Transverse colon (tissue), 4 donors: ENCODE data around the gene VWA3A. TPM values are rescaled to one million over a fixed set of nuclear protein-coding genes. Genes with fewer than 3 reads are reported as not detected.
"Not testable (repeated sequence)": the region's sequence is repeated elsewhere in the genome, so short reads cannot be mapped to it uniquely, and the experiment has no call there.

Experiments
- DNase-seq: peaks from one replicate; pipeline ENCODE4 v3.0.0-alpha.2; 2019
- H3K27ac ChIP-seq, 4 donors: fragments of 200-600 bp; sonication (generic); 2 replicates each; pipeline ENCODE4 v1.5.1; 2016 to 2018; ENCODE audit warnings: inconsistent platforms in 4 of 4
- H3K27me3 ChIP-seq: fragments of 200-600 bp; sonication (generic); 2 replicates; pipeline ENCODE4 v1.5.1; 2017; ENCODE audit warnings: inconsistent platforms
- H3K36me3 ChIP-seq, 4 donors: fragments of 200-600 bp; sonication (generic); 2 replicates each; pipeline ENCODE4 v1.5.1; 2017 to 2019; ENCODE audit warnings: inconsistent platforms in 4 of 4
- H3K4me1 ChIP-seq, 4 donors: fragments of 200-600 bp; sonication (generic); 2 replicates each; pipeline ENCODE4 v1.5.1; 2017 to 2020; ENCODE audit warnings: inconsistent platforms in 4 of 4
- H3K4me3 ChIP-seq, 4 donors: fragments of 200-600 bp; sonication (generic); 1 replicate in 1 of 4; 2 replicates in 3 of 4; pipeline versions ENCODE4 v1.5.1 to v1.6.1; 2017 to 2019; ENCODE audit warnings: inconsistent platforms in 4 of 4
- H3K9me3 ChIP-seq, 2 donors: fragments of 200-600 bp; sonication (generic); 2 replicates each; pipeline ENCODE4 v1.5.1; 2017 to 2019; ENCODE audit warnings: inconsistent platforms in 2 of 2
- EP300 ChIP-seq: sonication (generic); formaldehyde crosslinking; IDR thresholded peaks from one replicate; pipeline ENCODE4 v1.6.1; 2017; ENCODE audit warnings: antibody characterized with exemption, low read depth
- POLR2A ChIP-seq: fragments of 450-650 bp; IDR thresholded peaks from one replicate; pipeline ENCODE4 v1.6.1; 2016; ENCODE audit warnings: antibody characterized with exemption, mild to moderate bottlenecking, moderate library complexity
- POLR2AphosphoS5 ChIP-seq, 3 donors: sonication (generic); formaldehyde crosslinking; IDR thresholded peaks; one replicate each; pipeline ENCODE4 v1.6.1; 2016; ENCODE audit warnings: antibody characterized with exemption in 3 of 3
- WGBS, 2 donors: methylation state at CpG; one replicate each; pipeline ENCODE4 v1.1.5; 2018; ENCODE audit warnings: low coverage in 1 of 2; 5-methylcytosine and 5-hydroxymethylcytosine counted together
- in situ Hi-C, 4 donors: fragments of 200-750 bp; cut with MboI; loops; one replicate each; pipeline versions ENCODE4 v1.15.0 to v1.15.1; 2017; ENCODE audit warnings: low sequenced_read_pairs in 3 of 4, low pct_ligation_motif_present in 1 of 4, low pct_unique_long_range_greater_than_20kb in 1 of 4
- intact Hi-C: fragments of 100-400 bp; cut with DNase I; formaldehyde crosslinking; loops from one replicate; pipeline ENCODE4 v1.15.1; 2023; ENCODE audit warnings: low total_unique reads
- total RNA-seq, 4 donors: library from RNA; depleted of rRNA; stranded (reverse); fragments of >200 nt; gene quantifications; one replicate each; pipeline ENCODE4 v1.1.0, GENCODE V29; 2016
- TF ChIP-seq, protein P1 (sequence below), 5 experiments: fragments of 200-600 bp in 3 of 5; fragments of 450-650 bp in 2 of 5; sonication (generic) in 3 of 5; IDR thresholded peaks; 1 replicate in 2 of 5; 2 replicates in 3 of 5; pipeline ENCODE4 v1.5.1; 2016 to 2017; ENCODE audit warnings: antibody characterized with exemption in 5 of 5, inconsistent platforms in 3 of 5, mild to moderate bottlenecking in 2 of 5, moderate library complexity in 1 of 5

The VWA3A gene
- total RNA-seq, 4 donors from 2014 or later: 0.14 TPM; not detected in 3

DNA sequence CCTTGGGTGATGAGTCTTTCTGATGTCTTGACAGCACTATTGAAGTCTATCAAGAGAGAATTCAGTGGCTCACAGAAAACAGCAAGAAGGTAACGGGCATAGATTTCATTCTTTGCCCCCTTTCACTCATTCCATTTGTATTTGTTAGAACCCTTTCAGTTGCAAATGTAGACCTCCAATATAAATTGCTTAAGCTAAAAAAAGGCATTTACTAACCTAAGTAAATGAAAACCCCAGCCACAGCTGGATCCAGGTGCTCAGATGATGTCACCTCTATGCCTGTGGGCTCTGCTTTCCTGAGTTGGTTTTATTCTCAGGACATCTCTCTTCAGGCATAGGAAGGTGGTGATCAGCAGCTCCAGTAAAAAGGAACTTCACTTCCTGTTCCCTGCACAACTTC, 11.1 kb downstream of the VWA3A start:
- in situ Hi-C loops (no loop called here), intact Hi-C loops (no loop called here)
- TF ChIP-seq EP300 (no peak), POLR2AphosphoS5 (IDR thresholded peaks at IDR 0.05) (no peak), POLR2A (no peak)
- TF ChIP-seq, protein P1, sequence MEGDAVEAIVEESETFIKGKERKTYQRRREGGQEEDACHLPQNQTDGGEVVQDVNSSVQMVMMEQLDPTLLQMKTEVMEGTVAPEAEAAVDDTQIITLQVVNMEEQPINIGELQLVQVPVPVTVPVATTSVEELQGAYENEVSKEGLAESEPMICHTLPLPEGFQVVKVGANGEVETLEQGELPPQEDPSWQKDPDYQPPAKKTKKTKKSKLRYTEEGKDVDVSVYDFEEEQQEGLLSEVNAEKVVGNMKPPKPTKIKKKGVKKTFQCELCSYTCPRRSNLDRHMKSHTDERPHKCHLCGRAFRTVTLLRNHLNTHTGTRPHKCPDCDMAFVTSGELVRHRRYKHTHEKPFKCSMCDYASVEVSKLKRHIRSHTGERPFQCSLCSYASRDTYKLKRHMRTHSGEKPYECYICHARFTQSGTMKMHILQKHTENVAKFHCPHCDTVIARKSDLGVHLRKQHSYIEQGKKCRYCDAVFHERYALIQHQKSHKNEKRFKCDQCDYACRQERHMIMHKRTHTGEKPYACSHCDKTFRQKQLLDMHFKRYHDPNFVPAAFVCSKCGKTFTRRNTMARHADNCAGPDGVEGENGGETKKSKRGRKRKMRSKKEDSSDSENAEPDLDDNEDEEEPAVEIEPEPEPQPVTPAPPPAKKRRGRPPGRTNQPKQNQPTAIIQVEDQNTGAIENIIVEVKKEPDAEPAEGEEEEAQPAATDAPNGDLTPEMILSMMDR (IDR thresholded peaks at IDR 0.05): no peak

DNA sequence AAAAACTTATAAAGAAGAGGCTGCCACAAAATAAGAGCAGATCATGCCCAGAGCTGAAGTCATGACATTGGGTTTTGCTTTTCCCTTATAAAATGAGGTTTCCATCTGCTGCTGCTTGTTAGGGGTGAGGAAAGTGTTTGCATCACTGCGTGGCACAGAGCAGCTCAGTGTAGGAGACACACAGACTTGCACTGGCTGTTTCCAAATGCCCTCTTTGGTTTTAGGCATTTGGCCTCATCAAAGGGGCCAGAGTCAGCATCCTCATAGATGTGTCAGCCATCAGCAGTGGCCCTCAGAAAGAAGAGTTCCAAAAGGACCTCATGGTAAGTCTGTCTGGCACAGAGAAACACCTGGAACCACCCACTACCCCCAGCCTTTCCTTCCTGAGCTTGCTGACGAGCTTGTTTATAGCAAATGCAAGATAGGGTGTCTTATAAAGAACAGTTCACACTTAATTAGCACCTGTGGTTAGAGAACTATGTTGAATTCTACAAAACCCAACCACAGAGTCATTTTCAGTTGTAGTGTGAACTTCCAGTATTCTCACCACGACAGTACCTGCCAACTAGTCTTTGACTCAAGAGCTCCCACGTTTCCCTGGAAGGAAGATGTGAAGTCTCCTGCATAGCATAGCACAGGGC, 17.0 kb downstream of the VWA3A start:
- H3K9me3 ChIP-seq: no peaks in the 10 kb centered on the region
- in situ Hi-C loops (no loop called here), intact Hi-C loops (no loop called here)
- H3K27ac ChIP-seq: no peak overlapping the region
- WGBS, 2 donors: 61% methylated on average over 4 of the region's 4 CpGs; no CpG with 5 or more reads in 1 of the 2 donors
- no peak for TF ChIP-seq POLR2A
- TF ChIP-seq, protein P1 (IDR thresholded peaks at IDR 0.05): no peak
- TF ChIP-seq EP300: no peak
- no peak for TF ChIP-seq POLR2AphosphoS5 (IDR thresholded peaks at IDR 0.05)
- no peaks in the 10 kb centered on the region for H3K36me3 ChIP-seq
- peaks cover 6% of the 10 kb centered on the region for H3K27me3 ChIP-seq
- H3K4me3 ChIP-seq: no peak overlapping the region
- no peaks in the 10 kb centered on the region for H3K4me1 ChIP-seq
- DNase-seq: no peak

More for the DNA sequence above, 11.1 kb downstream of the VWA3A start:
- Histone ChIP-seq H3K36me3 (no peaks in the 10 kb centered on the region), H3K9me3 (no peaks in the 10 kb centered on the region), H3K27ac (no peak overlapping the region), H3K27me3 (peaks cover 4% of the 10 kb centered on the region), H3K4me3 (no peak overlapping the region), H3K4me1 (no peaks in the 10 kb centered on the region)
- 83 to 95% methylated on average over 1 of the region's 1 CpG for WGBS, 2 donors
- no peak for DNase-seq

DNA sequence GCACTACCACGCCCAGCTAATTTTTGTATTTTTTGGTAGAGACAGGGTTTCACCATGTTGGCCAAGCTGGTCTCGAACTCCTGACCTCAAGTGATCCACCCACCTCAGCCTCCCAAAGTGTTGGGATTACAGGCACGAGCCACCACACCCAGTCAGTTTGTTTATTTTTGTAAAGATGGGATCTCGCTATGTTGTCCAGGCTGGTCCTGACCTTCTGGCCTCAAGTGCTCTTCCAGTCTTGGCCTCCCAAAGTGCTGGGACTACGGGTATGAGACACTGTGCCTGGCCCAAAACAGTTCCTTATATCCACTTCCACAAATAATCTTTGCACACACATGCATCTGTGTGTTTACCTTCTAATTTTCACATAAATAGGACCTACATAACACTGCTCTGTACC, 19.3 kb downstream of the VWA3A start:
- H3K27ac ChIP-seq, H3K36me3 ChIP-seq, H3K9me3 ChIP-seq, H3K4me3 ChIP-seq, DNase-seq, H3K4me1 ChIP-seq, in situ Hi-C loops, H3K27me3 ChIP-seq, intact Hi-C loops: not testable (repeated sequence)
- 70 to 75% methylated on average over 4 to 5 of the region's 5 CpGs for WGBS, 2 donors

DNA sequence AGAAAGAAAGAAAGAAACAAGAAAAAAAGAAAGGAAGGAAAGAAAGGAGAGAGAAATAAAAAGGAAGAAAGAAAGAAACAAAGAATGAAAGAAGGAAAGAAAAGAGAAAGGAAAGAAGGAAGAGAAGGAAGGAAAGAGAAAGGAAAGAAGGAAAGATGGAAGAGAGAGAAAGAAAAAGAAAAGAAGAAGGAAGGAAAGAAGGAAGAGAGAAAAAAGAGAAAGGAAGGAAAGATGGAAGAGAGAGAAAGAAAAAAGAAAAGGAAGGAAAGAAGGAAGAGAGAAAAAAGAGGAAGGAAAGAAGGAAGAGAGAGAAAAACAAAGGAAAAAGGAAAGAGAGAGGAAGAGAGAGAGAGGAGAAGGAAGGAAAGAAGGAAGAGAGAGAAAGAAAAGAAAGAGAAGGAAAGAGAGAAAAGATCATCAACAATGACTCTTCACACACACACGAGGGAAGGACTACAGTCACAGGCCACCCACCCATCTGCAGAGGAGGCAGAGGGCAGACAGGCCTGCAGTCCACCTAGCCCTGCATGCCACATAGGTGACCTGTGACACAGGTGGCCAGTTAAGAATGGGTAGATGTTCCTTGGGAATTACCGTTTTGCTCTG, 23.9 kb downstream of the VWA3A start:
- Histone ChIP-seq H3K4me1 (no peaks in the 10 kb centered on the region), H3K27me3 (no peaks in the 10 kb centered on the region), H3K27ac (no peak overlapping the region), H3K4me3 (no peak overlapping the region), H3K9me3 (no peaks in the 10 kb centered on the region), H3K36me3 (no peaks in the 10 kb centered on the region)
- WGBS, 2 donors: 80 to 83% methylated on average over 1 to 2 of the region's 2 CpGs
- TF ChIP-seq POLR2A (no peak), POLR2AphosphoS5 (IDR thresholded peaks at IDR 0.05) (no peak), EP300 (no peak)
- TF ChIP-seq, protein P1 (IDR thresholded peaks at IDR 0.05): no peak
- in situ Hi-C loops: no loop called here
- DNase-seq: no peak
- intact Hi-C loops: no loop called here

DNA sequence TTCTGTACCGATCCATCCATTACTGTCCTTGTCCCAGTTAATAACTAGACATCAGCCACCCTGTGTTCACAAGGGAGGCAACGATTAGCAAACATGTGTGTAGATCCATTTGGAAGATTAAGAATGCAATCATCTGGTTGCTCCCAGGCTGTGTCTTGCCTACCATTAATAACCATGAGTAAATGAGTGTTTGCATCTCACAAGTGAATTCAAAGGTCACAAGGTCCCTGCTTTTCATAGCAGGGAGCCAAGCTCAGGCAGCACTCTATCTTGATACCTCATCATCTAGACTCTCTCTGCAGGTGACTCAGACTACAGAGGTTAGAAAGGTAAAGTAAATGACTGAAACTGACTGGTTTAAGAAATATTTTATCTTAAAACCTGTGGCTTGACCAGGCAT, 25.3 kb downstream of the VWA3A start:
- Histone ChIP-seq H3K4me3 (no peak overlapping the region), H3K36me3 (no peaks in the 10 kb centered on the region), H3K27me3 (no peaks in the 10 kb centered on the region), H3K27ac (no peak overlapping the region), H3K4me1 (no peaks in the 10 kb centered on the region), H3K9me3 (no peaks in the 10 kb centered on the region)
- no peak for TF ChIP-seq POLR2A
- TF ChIP-seq EP300: no peak
- TF ChIP-seq POLR2AphosphoS5 (IDR thresholded peaks at IDR 0.05): no peak
- intact Hi-C loops: no loop called here
- DNase-seq: no peak
- 91 to 100% methylated on average over 1 to 2 of the region's 2 CpGs for WGBS, 2 donors
- in situ Hi-C loops: no loop called here
